Ascending aorta (tissue), 2 donors: ENCODE measurements around the gene AKT2. TPM values are rescaled to one million over a fixed set of nuclear protein-coding genes. Genes with fewer than 3 reads are reported as not detected.

ENCODE experiments used
- DNase-seq, 2 donors: peaks; one replicate each; pipeline ENCODE4 v3.0.0-alpha.2; 2019; ENCODE audit warnings: low spot score in 2 of 2
- H3K27ac ChIP-seq, 2 donors: fragments of 200-600 bp; sonication (generic); one replicate each; pipeline ENCODE4 v1.5.1; 2016 to 2017; ENCODE audit warnings: mild to moderate bottlenecking in 1 of 2
- H3K27me3 ChIP-seq: fragments of 200-600 bp; sonication (generic); one replicate; pipeline ENCODE4 v1.5.1; 2017
- H3K36me3 ChIP-seq, 2 donors: fragments of 200-600 bp; sonication (generic); one replicate each; pipeline ENCODE4 v1.5.1; 2016
- H3K4me1 ChIP-seq, 2 donors: fragments of 200-600 bp; sonication (generic); one replicate each; pipeline ENCODE4 v1.5.1; 2016 to 2017; ENCODE audit warnings: mild to moderate bottlenecking in 1 of 2
- H3K4me3 ChIP-seq, 2 donors: fragments of 200-600 bp; sonication (generic); one replicate each; pipeline ENCODE4 v1.5.1; 2016 to 2017; ENCODE audit warnings: mild to moderate bottlenecking in 1 of 2
- H3K9me3 ChIP-seq, 2 donors: fragments of 200-600 bp; sonication (generic); one replicate each; pipeline ENCODE4 v1.5.1; 2016
- intact Hi-C: fragments of 100-400 bp; cut with DNase I; formaldehyde crosslinking; loops from one replicate; pipeline ENCODE4 v1.15.1; 2023
- total RNA-seq: library from RNA; depleted of rRNA; stranded (reverse); fragments of >200 nt; gene quantifications from one replicate; pipeline ENCODE4 v1.1.0, GENCODE V29; 2016
- TF ChIP-seq, protein P1 (sequence below), 3 experiments: fragments of 200-600 bp in 2 of 3; fragments of 450-650 bp in 1 of 3; sonication (generic) in 2 of 3; IDR thresholded peaks; one replicate each; pipeline ENCODE4 v1.5.1; 2016 to 2019; ENCODE audit warnings: antibody characterized with exemption in 3 of 3, mild to moderate bottlenecking in 1 of 3, moderate library complexity in 1 of 3

The AKT2 gene
- total RNA-seq, 1 donor from 2014 or later: 137 TPM

- Histone ChIP-seq H3K9me3 (no peaks in the 10 kb centered on the region), H3K4me3 (no peak overlapping the region), H3K27me3 (no peaks in the 10 kb centered on the region), H3K36me3 (peaks cover 78% of the 10 kb centered on the region in 2 donors), H3K27ac (no peak overlapping the region), H3K4me1 (no peaks in the 10 kb centered on the region)
- DNase-seq: no peak
- TF ChIP-seq, protein P1, sequence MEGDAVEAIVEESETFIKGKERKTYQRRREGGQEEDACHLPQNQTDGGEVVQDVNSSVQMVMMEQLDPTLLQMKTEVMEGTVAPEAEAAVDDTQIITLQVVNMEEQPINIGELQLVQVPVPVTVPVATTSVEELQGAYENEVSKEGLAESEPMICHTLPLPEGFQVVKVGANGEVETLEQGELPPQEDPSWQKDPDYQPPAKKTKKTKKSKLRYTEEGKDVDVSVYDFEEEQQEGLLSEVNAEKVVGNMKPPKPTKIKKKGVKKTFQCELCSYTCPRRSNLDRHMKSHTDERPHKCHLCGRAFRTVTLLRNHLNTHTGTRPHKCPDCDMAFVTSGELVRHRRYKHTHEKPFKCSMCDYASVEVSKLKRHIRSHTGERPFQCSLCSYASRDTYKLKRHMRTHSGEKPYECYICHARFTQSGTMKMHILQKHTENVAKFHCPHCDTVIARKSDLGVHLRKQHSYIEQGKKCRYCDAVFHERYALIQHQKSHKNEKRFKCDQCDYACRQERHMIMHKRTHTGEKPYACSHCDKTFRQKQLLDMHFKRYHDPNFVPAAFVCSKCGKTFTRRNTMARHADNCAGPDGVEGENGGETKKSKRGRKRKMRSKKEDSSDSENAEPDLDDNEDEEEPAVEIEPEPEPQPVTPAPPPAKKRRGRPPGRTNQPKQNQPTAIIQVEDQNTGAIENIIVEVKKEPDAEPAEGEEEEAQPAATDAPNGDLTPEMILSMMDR (IDR thresholded peaks at IDR 0.05): no peak
- intact Hi-C loops: no loop called here
Observed at GRCh38 chr19:40322951-40323615, 37.9 kb upstream of the AKT2 start.

- intact Hi-C loops: no loop called here
- DNase-seq: no peak
- Histone ChIP-seq H3K9me3 (no peaks in the 10 kb centered on the region), H3K27me3 (no peaks in the 10 kb centered on the region), H3K27ac (no peak overlapping the region), H3K36me3 (peaks cover 69 to 73% of the 10 kb centered on the region in 2 donors), H3K4me3 (no peak overlapping the region), H3K4me1 (no peaks in the 10 kb centered on the region)
- TF ChIP-seq, protein P1 (IDR thresholded peaks at IDR 0.05): no peak
Observed at GRCh38 chr19:40322271-40322610, 37.1 kb upstream of the AKT2 start.

DNA sequence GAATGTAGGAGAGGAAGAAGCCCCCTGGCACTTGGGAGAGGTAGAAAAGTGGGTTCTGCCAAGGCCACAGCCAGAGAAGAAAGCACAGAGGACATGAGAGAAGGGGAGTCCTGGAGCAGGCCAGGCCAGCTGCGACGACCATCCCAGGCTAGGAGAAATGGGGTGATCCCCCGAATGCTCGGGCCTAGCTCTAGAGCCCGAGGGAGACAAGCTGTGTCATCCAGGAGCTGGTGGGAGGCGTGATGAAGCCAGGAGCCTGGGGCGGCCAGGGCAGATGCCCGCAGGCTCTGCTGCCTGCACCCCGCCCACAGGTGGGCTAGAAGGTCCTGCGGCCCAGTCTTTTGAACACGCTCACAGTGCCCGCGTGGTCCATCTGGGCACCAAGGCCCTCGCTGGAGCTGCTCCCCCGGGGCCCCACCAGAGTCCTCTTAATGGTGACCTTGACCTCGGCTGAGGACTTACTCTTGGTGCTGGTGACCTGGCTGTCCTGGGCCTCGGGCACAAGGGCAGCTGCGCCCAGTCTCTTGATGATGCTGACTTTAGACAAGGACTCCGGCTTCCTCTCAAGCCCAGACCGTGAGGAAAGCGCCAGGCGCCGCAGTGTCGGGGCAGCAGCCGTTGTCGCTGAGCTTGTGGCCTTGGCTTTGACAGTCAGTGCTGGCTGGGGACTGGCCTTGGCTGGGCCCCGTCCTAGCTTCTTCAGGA is 36.6 kb upstream of the AKT2 start:
- DNase-seq: no peak
- H3K9me3 ChIP-seq: no peaks in the 10 kb centered on the region
- peaks cover 66 to 69% of the 10 kb centered on the region in 2 donors for H3K36me3 ChIP-seq
- H3K4me3 ChIP-seq: no peak overlapping the region
- H3K27ac ChIP-seq: no peak overlapping the region
- intact Hi-C loops: no loop called here
- TF ChIP-seq, protein P1 (IDR thresholded peaks at IDR 0.05): no peak
- H3K27me3 ChIP-seq: no peaks in the 10 kb centered on the region
- no peaks in the 10 kb centered on the region for H3K4me1 ChIP-seq

GRCh38 chr19:40321076-40321475 is 35.9 kb upstream of the AKT2 start:
- TF ChIP-seq, protein P1 (IDR thresholded peaks at IDR 0.05): no peak
- no peaks in the 10 kb centered on the region for H3K9me3 ChIP-seq
- H3K4me3 ChIP-seq: no peak overlapping the region
- peaks cover 60 to 63% of the 10 kb centered on the region in 2 donors for H3K36me3 ChIP-seq
- DNase-seq: no peak
- H3K27ac ChIP-seq: no peak overlapping the region
- H3K4me1 ChIP-seq: no peaks in the 10 kb centered on the region
- intact Hi-C loops: no loop called here
- no peaks in the 10 kb centered on the region for H3K27me3 ChIP-seq

GRCh38 chr19:40320558-40320935 is 35.4 kb upstream of the AKT2 start:
- TF ChIP-seq, protein P1 (IDR thresholded peaks at IDR 0.05): no peak
- Histone ChIP-seq H3K9me3 (no peaks in the 10 kb centered on the region), H3K4me1 (no peaks in the 10 kb centered on the region), H3K4me3 (no peak overlapping the region), H3K36me3 (peaks cover 55 to 57% of the 10 kb centered on the region in 2 donors), H3K27me3 (no peaks in the 10 kb centered on the region), H3K27ac (no peak overlapping the region)
- intact Hi-C loops: no loop called here
- no peak for DNase-seq
